B cell (primary cell): ENCODE data around the gene PYGO2. TPM values are rescaled to one million over a fixed set of nuclear protein-coding genes. Genes with fewer than 3 reads are reported as not detected.

Experiments
- ATAC-seq: fragments of 200-7000 bp; cut with Tn5 transposase; one replicate; pipeline ENCODE4 v1.10.0; 2021; ENCODE audit warnings: low read depth, mild to moderate bottlenecking, moderate number of reproducible peaks, moderate library complexity
- CTCF ChIA-PET: fragments of 350-600 bp; sonication (Branson Sonifier 250); formaldehyde crosslinking; loops from one replicate; lab custom pipeline; 2021; ENCODE audit warnings: antibody characterized with exemption, inconsistent platforms; lab: Charles Lee
- POLR2A ChIA-PET: fragments of 350-600 bp; sonication (Branson Sonifier 250); formaldehyde crosslinking; loops from one replicate; lab custom pipeline; 2021; ENCODE audit warnings: antibody characterized with exemption; lab: Charles Lee
- DNase-seq: peaks from one replicate; pipeline ENCODE4 v3.0.0; 2013
- H2AFZ ChIP-seq: 2 replicates; pipeline ENCODE4 v1.6.1; 2012; ENCODE audit warnings: mild to moderate bottlenecking, low read depth, low read length; ENCODE audit not compliant: insufficient read depth, poor library complexity, severe bottlenecking
- H3K27ac ChIP-seq, 2 donors: 1 replicate in 1 of 2; 2 replicates in 1 of 2; pipeline ENCODE4 v1.5.1; 2012 to 2013; ENCODE audit warnings: low read length in 2 of 2, mild to moderate bottlenecking in 2 of 2, moderate library complexity in 1 of 2
- H3K27me3 ChIP-seq, 4 experiments: fragments of 200-600 bp in 1 of 4; sonication (generic) in 1 of 4; replicated peaks in 1 of 4; 1 replicate in 2 of 4; 2 replicates in 2 of 4; pipeline versions ENCODE4 v1.6.1 to v1.7.0; 2013 to 2016; ENCODE audit warnings: low read length in 3 of 4, mild to moderate bottlenecking in 2 of 4, mixed read lengths in 1 of 4, moderate library complexity in 1 of 4; ENCODE audit not compliant: insufficient read depth in 4 of 4, control insufficient read depth in 3 of 4; ENCODE audit errors: control extremely low read depth in 1 of 4
- H3K36me3 ChIP-seq, 2 experiments: replicated peaks in 1 of 2; 1 replicate in 1 of 2; 2 replicates in 1 of 2; pipeline versions ENCODE4 v1.6.1 to v1.7.1; 2013; ENCODE audit warnings: low read length in 1 of 2; ENCODE audit not compliant: insufficient read depth in 2 of 2, control insufficient read depth in 1 of 2; ENCODE audit errors: control extremely low read depth in 1 of 2, extremely low read depth in 1 of 2
- H3K4me1 ChIP-seq, 2 donors: fragments of 200-600 bp in 1 of 2; sonication (generic) in 1 of 2; 1 replicate in 1 of 2; 2 replicates in 1 of 2; pipeline versions ENCODE4 v1.5.1 to v1.6.1; 2013 to 2017; ENCODE audit warnings: low read length in 2 of 2; ENCODE audit not compliant: control insufficient read depth in 2 of 2, insufficient read depth in 2 of 2
- H3K4me2 ChIP-seq: replicated peaks from 2 replicates; pipeline ENCODE3; 2012; ENCODE audit warnings: mild to moderate bottlenecking, low read depth, low read length; ENCODE audit not compliant: poor library complexity, severe bottlenecking
- H3K4me3 ChIP-seq, 5 experiments: fragments of 200-600 bp in 1 of 5; sonication (generic) in 1 of 5; 1 replicate in 3 of 5; 2 replicates in 2 of 5; pipeline versions ENCODE4 v1.5.1 to v1.7.0; 2011 to 2016; ENCODE audit warnings: low read length in 4 of 5, mild to moderate bottlenecking in 4 of 5, low read depth in 2 of 5, control low read depth in 1 of 5, moderate library complexity in 1 of 5; ENCODE audit not compliant: insufficient read depth in 1 of 5; ENCODE audit errors: control extremely low read depth in 1 of 5, extremely low read depth in 1 of 5
- H3K79me2 ChIP-seq: fragments of 200-600 bp; sonication (generic); one replicate; pipeline ENCODE4 v1.6.0; 2016; ENCODE audit warnings: low read length; ENCODE audit not compliant: control insufficient read depth, insufficient read depth
- H3K9ac ChIP-seq: fragments of 200-600 bp; sonication (generic); 2 replicates; pipeline ENCODE4 v1.6.1; 2017; ENCODE audit warnings: mild to moderate bottlenecking, low read length, moderate library complexity
- H3K9me3 ChIP-seq, 3 donors: one replicate each; pipeline versions ENCODE4 v1.6.1 to v1.7.1; 2013; ENCODE audit warnings: low read length in 2 of 3; ENCODE audit not compliant: control insufficient read depth in 2 of 3, insufficient read depth in 1 of 3; ENCODE audit errors: control extremely low read depth in 1 of 3
- H4K20me1 ChIP-seq: 2 replicates; pipeline ENCODE4 v1.6.0; 2012; ENCODE audit warnings: mild to moderate bottlenecking, low read length; ENCODE audit not compliant: insufficient read depth, control insufficient read depth, poor library complexity, severe bottlenecking
- H3K27ac Mint-ChIP-seq: one replicate; pipeline ENCODE4 v1.8.0; 2021; ENCODE audit warnings: mixed read lengths
- H3K27me3 Mint-ChIP-seq: one replicate; pipeline ENCODE4 v1.8.0; 2021; ENCODE audit warnings: mixed read lengths
- H3K4me1 Mint-ChIP-seq: one replicate; pipeline ENCODE4 v1.8.0; 2021; ENCODE audit warnings: mixed read lengths
- H3K4me3 Mint-ChIP-seq: one replicate; pipeline ENCODE4 v1.8.0; 2021; ENCODE audit warnings: mixed read lengths
- H3K9me3 Mint-ChIP-seq: one replicate; pipeline ENCODE4 v1.8.0; 2022; ENCODE audit warnings: mixed read lengths; ENCODE audit not compliant: insufficient read depth
- CTCF ChIP-seq: fragments of 200-600 bp; IDR thresholded peaks from one replicate; pipeline ENCODE4 v1.8.0; 2022; ENCODE audit warnings: antibody characterized with exemption, mild to moderate bottlenecking
- EZH2 ChIP-seq: IDR thresholded peaks from 2 replicates; pipeline ENCODE4 v1.6.1; 2012; ENCODE audit warnings: borderline replicate concordance, low read depth, mild to moderate bottlenecking, moderate library complexity, low read length; ENCODE audit not compliant: insufficient read depth, poor library complexity, severe bottlenecking
- WGBS: methylation state at CpG from one replicate; pipeline ENCODE4 v1.1.5; 2013; ENCODE audit warnings: missing lambda C conversion rate; ENCODE audit not compliant: insufficient coverage; 5-methylcytosine and 5-hydroxymethylcytosine counted together
- intact Hi-C: fragments of 100-400 bp; cut with micrococcal nuclease; formaldehyde crosslinking; loops from one replicate; pipeline ENCODE4 v1.10.0; 2022
- polyA plus RNA-seq: library from polyadenylated mRNA; depleted of rRNA; stranded (reverse); fragments of >200 nt; gene quantifications from 2 replicates; pipeline ENCODE4 v1.2.3, GENCODE V29; 2012
- total RNA-seq, 2 donors: library from RNA; stranded (reverse); fragments of 120-200 nt in 1 of 2; gene quantifications; 1 replicate in 1 of 2; 2 replicates in 1 of 2; pipeline versions ENCODE4 v1.2.3 to v1.2.4, GENCODE V29; 2013 to 2022

PYGO2 gene
- total and polyA plus RNA-seq, 2 donors (not counting 1 experiment from before 2014, with no cell fraction given): 22.2 to 52.7 TPM

- CTCF ChIA-PET: interaction anchor here (0.9 to 8.7 kb wide), 6 partner anchors 8 to 47 kb away, joined by 3 to 110 read pairs (median 4); partner anchors contain the start of genes PMVK and PYGO2
- TF ChIP-seq CTCF: no peak
- TF ChIP-seq EZH2: no peak
- ATAC-seq (no peak), DNase-seq (no peak)
- H4K20me1 ChIP-seq: peaks cover 39% of the 10 kb centered on the region
- no peak within 1 kb of the TSS for H3K4me3 ChIP-seq
- H3K27me3 ChIP-seq: no peaks in the 10 kb centered on the region
- H2AFZ ChIP-seq: no peak within 1 kb of the TSS
- H3K4me3 Mint-ChIP-seq: peak within 1 kb of the TSS; percentile 24
- WGBS: 64% methylated on average over 3 of the region's 15 CpGs
- H3K9me3 ChIP-seq: no peaks in the 10 kb centered on the region
- H3K4me1 Mint-ChIP-seq: peaks cover 27% of the 10 kb centered on the region
- H3K79me2 ChIP-seq: peaks cover 71% of the 10 kb centered on the region
- peak within 1 kb of the TSS; percentile 54 for H3K27ac Mint-ChIP-seq
- no peaks in the 10 kb centered on the region for H3K27me3 Mint-ChIP-seq
- peaks cover 0 to 45% of the 10 kb centered on the region in 2 experiments for H3K36me3 ChIP-seq
- no peaks in the 10 kb centered on the region for H3K9me3 Mint-ChIP-seq
- peaks cover 13 to 33% of the 10 kb centered on the region in 2 donors for H3K4me1 ChIP-seq
- H3K4me2 ChIP-seq: no peak within 1 kb of the TSS
- H3K27ac ChIP-seq: peak within 1 kb of the TSS in 1 of 2 donors; percentile 14
- H3K9ac ChIP-seq: no peak within 1 kb of the TSS
- POLR2A ChIA-PET: interaction anchor here (1.2 kb wide), 1 partner anchor 15 kb away, joined by 6 read pairs; the partner anchor contains the start of gene PBXIP1
- intact Hi-C loops: loop anchor here (5.0 kb wide), 1 partner anchor 202 kb away; the partner anchor contains the start of genes KRTCAP2 and TRIM46
These were observed 9.2 kb upstream of the PYGO2 start, which contains the start of gene SHC1 for GRCh38 chr1:154970631-154971340. SHC1 (minus strand) TSS chr1:154970747; CDS start chr1:154970526, 221 bp downstream.
